GM19372 (cell line): ENCODE data around the gene GABBR2.

Experiments
- ATAC-seq: cut with Tn5 transposase; IDR thresholded peaks from one replicate; pipeline ENCODE4 v1.9.1; 2021; ENCODE audit warnings: mild to moderate bottlenecking, low read depth, moderate library complexity; ENCODE audit not compliant: unreplicated experiment

The GABBR2 gene

GRCh38 chr9:98365781-98366180, 343.0 kb downstream of the GABBR2 start:
- ATAC-seq, result no peak

- no peak for ATAC-seq
Observed at GRCh38 chr9:98365227-98365669, 343.5 kb downstream of the GABBR2 start.

GRCh38 chr9:98364086-98364485, 344.6 kb downstream of the GABBR2 start:
- ATAC-seq, result no peak

GRCh38 chr9:98363644-98364043, 345.1 kb downstream of the GABBR2 start:
- ATAC-seq, result no peak

- ATAC-seq, result no peak
Observed at GRCh38 chr9:98362624-98363252, 346.0 kb downstream of the GABBR2 start.

- no peak for ATAC-seq
Observed at GRCh38 chr9:98361645-98362044, 347.1 kb downstream of the GABBR2 start.

- no peak for ATAC-seq
Observed at GRCh38 chr9:98360176-98360708, 348.5 kb downstream of the GABBR2 start.

- no peak for ATAC-seq
Observed at GRCh38 chr9:98359569-98359968, 349.2 kb downstream of the GABBR2 start.

GRCh38 chr9:98357921-98358535, 350.7 kb downstream of the GABBR2 start:
- ATAC-seq, result no peak

- no peak for ATAC-seq
Observed at GRCh38 chr9:98356953-98357690, 351.6 kb downstream of the GABBR2 start.

GRCh38 chr9:98356326-98356725, 352.4 kb downstream of the GABBR2 start:
- no peak for ATAC-seq

- no peak for ATAC-seq
Observed at GRCh38 chr9:98351370-98351769, 357.4 kb downstream of the GABBR2 start.

- no peak for ATAC-seq
Observed at GRCh38 chr9:98347642-98348041, 361.1 kb downstream of the GABBR2 start.

- no peak for ATAC-seq
Observed at GRCh38 chr9:98345011-98345410, 363.7 kb downstream of the GABBR2 start.

GRCh38 chr9:98344581-98344980, 364.2 kb downstream of the GABBR2 start:
- ATAC-seq, result no peak

GRCh38 chr9:98342820-98343210, 365.9 kb downstream of the GABBR2 start:
- ATAC-seq, result no peak

GRCh38 chr9:98342098-98342819, 366.5 kb downstream of the GABBR2 start:
- ATAC-seq, result no peak

- ATAC-seq, result no peak
Observed at GRCh38 chr9:98341157-98342097, 367.3 kb downstream of the GABBR2 start.

- ATAC-seq, result no peak
Observed at GRCh38 chr9:98339987-98340800, 368.5 kb downstream of the GABBR2 start.
